C4-2B (cell line): ENCODE measurements around the gene ZNRF1.

Experiments used
- H3K27ac ChIP-seq: fragments of 450-650 bp; 2 replicates; pipeline ENCODE4 v1.5.1; 2017
- CTCF ChIP-seq: fragments of 450-650 bp; conservative IDR thresholded peaks from 2 replicates; pipeline ENCODE4 v1.5.1; 2017; ENCODE audit warnings: mild to moderate bottlenecking
- ZFX ChIP-seq: fragments of 450-650 bp; IDR thresholded peaks from 2 replicates; pipeline ENCODE4 v1.6.1; 2017

The ZNRF1 gene

GRCh38 chr16:75066861-75067447, 68.1 kb downstream of the ZNRF1 start:
- no peak overlapping the region for H3K27ac ChIP-seq
- no peak for TF ChIP-seq CTCF
- no peak for TF ChIP-seq ZFX

GRCh38 chr16:75068085-75069031, 69.5 kb downstream of the ZNRF1 start:
- no peak overlapping the region for H3K27ac ChIP-seq
- TF ChIP-seq ZFX (no peak), CTCF (no peak)

GRCh38 chr16:75070012-75070841, 71.4 kb downstream of the ZNRF1 start:
- H3K27ac ChIP-seq, result 0 out of 2 replicates have a peak overlapping the region, but pooled peaks have one; percentile 16
- TF ChIP-seq CTCF (no peak), ZFX (no peak)

GRCh38 chr16:75071621-75072020, 72.8 kb downstream of the ZNRF1 start:
- H3K27ac ChIP-seq, result no peak overlapping the region

GRCh38 chr16:75072239-75072947, 73.6 kb downstream of the ZNRF1 start:
- TF ChIP-seq ZFX (no peak), CTCF (no peak)

More at GRCh38 chr16:75071621-75072020, 72.8 kb downstream of the ZNRF1 start:
- TF ChIP-seq CTCF, result no peak
- no peak for TF ChIP-seq ZFX

GRCh38 chr16:75073545-75074303, 74.9 kb downstream of the ZNRF1 start:
- TF ChIP-seq CTCF (no peak), ZFX (no peak)
- H3K27ac ChIP-seq, result no peak overlapping the region

More at GRCh38 chr16:75072239-75072947, 73.6 kb downstream of the ZNRF1 start:
- H3K27ac ChIP-seq, result no peak overlapping the region
